Kidney glomerular epithelial cell (primary cell): ENCODE data around the gene LDLRAP1.
A peak's percentile ranks its signal among the peaks of the same experiment; 100 is the strongest.

Experiments
- DNase-seq: peaks from one replicate; lab custom pipeline; 2025; lab: John Stamatoyannopoulos, UW

Gene LDLRAP1

DNA sequence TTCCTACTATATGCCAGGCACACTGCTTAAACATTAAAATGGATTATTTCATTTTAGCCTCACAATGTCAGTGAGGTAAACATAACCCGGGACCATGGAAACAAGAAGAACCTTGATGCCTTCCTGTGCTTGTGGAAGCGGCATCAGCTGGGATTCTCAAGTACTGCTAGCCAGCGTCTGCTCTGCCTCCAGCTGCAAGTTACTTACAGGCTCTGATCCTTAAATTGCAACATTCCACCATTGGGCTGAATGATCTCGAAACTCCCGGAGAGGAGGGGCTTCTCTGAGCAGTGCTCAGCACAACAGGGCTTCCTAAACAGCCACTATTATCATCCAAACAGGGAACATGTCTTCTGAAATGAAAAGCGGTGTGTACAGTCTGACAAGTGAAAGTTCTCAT, 66.5 kb downstream of the LDLRAP1 start:
- DNase-seq: no peak

DNA sequence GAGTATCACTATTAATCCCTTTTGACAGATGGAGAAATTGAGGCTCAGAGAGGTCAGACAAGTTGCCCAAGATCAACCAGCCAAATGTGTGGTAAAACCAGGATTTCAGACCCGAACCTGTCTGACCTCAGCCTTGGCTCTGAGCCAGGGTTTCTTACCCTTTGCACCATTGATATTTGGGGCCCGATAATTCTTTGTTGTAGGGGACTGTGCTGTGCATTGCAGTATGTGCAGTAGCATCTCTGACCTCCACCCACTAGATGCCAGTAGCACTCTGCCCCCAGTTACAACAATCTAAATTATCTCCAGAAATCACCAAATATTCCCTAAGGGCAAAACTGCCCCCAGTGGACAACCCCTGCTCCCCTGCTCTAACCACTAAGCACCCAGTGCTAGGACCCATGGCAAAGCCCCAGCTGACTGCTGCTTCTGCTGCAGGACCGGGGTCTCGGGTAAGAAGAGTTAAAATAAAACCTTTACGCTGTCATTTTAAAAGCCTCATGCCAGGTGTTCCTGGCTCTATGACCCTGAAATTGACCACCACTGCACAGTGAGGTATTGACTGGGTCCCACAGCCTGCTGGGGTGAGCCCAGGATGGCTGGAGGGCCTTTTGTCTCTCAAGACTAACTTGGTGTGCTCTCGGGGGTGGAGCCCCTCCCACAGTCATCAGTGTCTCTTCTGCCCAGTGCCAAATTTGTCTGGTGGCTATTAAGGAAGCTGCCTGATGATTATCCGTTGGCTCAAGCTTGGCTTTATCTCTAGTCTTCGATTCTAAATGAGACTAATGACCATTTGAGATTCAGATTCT, 67.6 kb downstream of the LDLRAP1 start:
- no peak for DNase-seq

DNA sequence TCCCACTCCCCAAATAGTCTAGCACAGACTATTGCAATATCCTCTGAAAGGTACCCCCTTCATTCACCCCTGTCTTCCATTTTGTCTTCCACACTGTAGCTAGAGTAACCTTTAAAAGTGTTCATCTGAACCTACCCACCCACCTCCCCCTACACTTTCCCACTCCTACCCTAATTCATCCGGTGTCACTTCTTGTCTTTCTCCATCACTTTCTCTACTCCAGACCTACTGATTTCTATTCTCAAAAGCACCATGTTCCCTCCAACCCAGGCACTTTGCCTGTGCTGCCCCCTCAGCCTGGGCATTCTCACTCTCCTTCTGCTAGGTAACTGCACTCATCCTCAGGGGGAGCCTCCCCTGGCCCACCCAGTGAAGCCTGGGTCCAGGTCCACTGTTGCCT, 68.4 kb downstream of the LDLRAP1 start:
- no peak for DNase-seq

DNA sequence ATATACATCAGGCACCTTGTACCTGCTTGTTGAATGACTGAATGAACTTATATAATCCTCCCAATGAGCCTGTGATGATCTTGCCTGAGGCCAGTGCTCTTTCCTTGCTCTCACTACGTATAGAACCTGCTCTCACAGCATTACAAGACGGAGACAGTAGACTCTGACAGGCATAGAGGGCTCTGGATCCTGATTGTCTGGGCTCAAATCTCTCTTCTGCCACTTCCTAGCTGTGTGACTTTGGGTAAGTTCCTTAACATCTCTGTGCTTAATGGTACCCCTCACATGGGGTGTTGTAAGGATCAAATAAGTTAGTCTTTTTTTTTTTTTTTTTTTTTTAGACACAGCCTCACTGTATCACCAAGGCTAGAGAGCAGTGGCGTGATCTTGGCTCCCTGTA, 69.0 kb downstream of the LDLRAP1 start:
- DNase-seq: no peak

DNA sequence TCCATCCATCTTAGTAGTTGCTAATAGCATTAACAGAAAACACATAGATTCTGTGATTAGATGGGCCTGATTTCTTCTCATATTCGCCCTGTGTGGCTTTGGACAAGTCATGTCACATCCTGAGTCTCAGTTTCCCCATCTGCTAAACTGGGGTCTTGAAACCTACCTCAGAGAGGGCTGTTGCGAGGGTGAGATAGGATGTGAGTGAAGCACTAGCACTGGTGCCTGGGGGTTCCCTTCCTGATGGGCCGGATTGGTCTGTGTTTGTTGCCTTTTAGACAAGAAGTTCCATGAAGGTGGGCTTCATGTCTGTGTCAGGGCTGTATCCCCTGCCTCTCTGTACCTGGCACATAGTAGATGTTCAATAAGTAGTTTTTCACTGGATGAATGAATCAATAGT, 69.7 kb downstream of the LDLRAP1 start:
- no peak for DNase-seq

DNA sequence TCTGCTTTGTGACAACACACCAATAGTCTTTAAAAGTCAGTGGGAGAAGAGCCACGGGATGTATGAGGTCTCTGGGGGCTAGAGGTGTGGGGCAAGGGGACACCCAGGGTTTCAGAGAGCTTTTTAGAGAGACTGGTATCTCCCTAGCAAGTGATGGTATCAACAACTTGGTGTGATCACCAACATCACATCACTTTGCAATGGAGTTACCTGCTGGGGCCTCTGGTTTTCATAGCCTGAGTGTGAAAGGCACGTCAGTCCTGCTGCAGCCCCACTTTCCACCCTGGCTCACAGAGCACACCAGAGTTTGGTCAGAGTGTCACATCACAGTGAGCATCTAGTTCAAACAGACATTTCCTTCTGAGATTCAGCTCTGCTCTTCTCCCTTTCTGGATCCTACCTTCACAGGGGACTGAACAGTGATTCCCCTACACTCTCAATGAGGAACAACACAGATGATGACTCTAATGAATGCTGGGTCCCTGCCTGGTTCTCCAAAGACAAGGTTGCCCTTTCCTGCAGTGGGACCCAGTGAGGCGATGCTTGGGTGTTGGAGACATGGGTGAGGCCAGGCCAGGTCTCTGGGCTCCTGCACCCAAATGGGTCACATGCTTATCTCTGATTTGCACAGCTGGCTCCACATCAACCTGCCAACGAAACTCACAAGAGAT, 71.2 kb downstream of the LDLRAP1 start:
- DNase-seq: no peak

DNA sequence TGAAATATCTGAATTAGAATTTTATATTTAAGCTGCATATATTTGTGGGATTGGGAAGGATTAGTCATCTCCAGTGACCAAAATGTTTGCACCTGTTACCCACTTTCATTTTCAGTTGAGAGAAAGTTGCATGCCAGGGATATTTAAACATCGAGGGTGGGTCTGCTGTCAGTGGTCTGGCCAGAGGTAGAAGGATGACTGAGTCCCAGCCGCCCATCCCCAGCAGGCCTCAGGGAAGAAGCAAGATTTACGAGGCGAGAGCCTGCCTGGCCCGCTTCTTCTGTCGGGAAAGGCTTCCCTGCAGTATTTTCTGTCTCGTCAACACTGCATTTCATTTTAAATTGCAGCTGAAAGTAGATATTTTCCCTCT, 71.8 kb downstream of the LDLRAP1 start:
- no peak for DNase-seq

DNA sequence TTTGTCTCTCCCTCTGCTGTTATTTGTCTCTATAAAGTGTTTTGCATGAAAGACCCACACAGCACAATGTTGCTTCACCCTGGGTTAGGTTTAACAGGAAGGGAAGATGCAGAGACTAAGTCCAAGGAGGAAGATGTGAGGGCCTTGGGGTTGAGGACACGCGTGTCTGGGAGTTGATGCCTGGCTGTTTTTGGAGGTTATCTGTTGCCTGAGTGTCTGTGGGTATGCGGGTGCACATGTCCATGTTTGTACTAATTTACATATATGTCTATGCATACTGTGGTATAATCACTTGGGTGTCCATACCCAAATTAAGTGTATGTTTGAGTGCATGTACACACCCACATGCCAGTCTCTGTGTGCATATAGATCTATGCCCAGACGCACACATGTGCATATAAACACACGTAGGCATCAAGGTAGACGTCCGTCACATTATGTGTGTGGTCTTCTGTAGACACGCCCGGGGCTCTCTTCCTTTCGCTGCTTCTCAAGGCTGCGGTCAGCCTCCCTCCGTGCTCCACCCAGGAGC, 72.2 kb downstream of the LDLRAP1 start:
- DNase-seq: no peak

DNA sequence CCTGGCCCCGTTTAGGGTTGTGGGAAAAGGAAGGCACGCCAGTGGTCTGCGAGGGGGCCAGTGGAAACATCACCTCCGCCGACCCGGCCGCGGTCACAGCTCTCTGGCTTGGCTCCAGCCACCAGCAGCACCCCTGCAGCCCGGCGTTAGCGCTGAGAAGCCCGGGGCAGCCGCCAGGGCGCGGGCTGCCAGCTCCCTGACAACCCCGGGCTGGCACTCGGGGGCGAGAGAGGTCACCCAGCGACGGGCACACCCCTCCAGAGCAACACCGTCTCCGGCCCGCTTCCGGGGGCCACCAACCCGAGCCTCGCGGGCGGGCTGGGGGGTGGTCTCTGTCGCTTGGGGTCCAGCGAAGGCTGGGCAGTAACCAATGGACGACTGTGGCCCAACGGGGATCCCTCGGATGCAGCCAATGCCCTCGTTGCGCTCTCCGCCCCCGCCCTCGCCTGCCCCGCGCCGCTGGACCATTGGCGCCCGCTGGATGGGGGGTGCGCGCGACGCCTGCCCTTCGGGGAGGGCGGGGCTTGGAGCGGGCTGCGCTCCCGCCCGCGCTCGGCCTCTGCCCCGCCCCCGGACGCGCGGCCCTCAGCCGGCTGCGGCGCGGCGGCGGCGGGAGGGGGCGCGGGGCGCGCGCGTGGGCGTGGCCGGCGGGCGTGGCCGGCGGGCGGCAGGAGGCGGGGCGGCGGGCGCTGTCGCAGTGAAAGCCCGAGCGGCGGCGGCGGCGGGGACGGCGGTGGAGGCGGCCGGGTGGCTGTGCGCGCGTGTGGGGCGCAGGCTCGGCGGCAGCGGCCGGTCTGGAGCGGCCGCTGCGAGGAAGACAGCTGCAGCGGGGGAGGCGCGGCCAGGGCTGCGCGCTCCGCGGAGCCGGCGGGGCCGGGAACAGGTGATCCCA, 72.9 kb downstream of the LDLRAP1 start, which contains the start of gene MAN1C1:
MAN1C1 (plus strand) TSS at position 697 of the 892 bp plus-strand sequence. CDS start 1,007 bp downstream, outside the sequence.
- peak; percentile 13 for DNase-seq

DNA sequence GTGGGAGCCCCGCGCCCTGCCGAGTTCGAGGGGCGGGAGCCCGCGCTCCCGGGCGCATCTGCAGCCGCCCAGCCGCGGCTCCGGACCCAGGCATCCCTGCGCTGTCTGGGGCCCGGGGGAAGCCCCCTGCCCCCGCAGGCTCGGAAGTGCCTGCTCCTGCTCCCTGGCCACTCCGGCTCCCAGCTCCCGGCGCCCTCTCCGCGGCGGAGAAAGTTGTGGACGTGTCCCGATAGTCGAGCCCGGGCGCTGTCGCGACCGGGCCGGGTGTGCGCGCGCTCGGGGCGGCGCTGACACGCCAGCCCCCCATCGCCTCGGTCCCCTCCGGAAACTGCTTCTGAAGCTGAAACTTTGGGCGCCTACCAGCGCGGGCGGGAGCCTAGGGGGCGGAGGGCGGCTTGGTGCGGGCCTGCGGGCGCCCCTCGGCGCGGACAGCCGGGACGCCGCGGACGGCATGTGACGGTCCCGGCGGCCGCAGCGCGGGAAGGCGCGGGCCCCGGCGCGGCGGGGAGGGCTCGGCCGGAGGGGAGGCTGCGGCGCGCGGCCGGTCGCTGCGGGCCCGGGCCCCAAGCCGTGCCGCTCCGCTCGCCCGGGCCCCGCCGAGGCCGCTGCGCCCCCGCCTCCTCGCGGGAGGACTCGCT, 73.7 kb downstream of the LDLRAP1 start:
- no peak for DNase-seq

DNA sequence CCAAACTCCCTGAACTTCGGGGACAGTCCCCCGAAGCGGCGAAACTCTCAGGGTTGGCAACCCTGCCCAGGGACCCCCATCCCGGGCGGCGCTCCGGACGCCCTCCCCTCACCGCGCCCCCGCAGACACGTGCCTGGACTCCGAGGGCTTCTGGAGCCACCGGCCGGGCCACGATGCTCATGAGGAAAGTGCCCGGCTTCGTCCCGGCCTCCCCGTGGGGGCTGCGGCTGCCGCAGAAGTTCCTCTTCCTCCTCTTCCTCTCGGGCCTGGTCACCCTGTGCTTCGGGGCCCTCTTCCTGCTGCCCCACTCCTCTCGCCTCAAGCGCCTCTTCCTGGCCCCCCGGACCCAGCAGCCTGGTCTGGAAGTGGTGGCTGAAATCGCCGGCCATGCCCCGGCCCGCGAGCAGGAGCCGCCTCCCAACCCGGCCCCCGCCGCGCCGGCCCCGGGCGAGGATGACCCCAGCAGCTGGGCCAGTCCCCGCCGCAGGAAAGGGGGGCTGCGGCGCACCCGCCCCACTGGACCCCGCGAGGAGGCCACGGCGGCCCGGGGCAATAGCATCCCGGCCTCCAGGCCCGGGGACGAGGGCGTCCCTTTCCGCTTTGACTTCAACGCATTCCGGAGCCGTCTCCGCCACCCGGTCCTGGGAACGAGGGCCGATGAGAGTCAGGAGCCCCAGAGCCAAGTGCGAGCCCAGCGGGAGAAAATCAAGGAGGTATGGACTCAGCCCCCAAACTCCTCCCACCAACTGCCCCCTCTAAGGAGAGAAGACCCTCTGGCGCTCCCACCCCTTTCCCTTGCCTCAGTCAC, 74.4 kb downstream of the LDLRAP1 start:
- no peak for DNase-seq

DNA sequence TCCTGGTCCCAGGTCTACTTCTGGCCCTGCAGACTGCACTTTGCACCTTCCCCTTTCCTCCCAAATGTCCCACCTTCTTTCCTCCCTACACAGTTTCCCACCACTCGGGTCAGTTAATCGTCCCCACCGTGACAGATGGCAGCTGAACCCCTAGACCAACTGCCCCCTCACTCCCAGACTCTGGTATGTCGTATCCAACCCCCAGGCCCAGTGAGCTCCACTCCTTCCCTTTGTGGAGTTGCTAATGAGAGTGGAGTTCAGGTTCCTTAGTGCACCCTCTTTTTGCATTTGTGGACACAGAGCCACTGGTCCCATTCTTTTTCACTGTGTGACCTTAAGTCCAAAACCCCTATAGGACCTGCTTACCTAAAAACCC, 75.0 kb downstream of the LDLRAP1 start:
- DNase-seq: no peak
